HepG2 (cell line): Measurements from ENCODE around the gene VPS52. TPM values are rescaled to one million over a fixed set of nuclear protein-coding genes. Genes with fewer than 3 reads are reported as not detected.
A peak's percentile ranks its signal among the peaks of the same experiment; 100 is the strongest.

Experiments used
- ZNF768 ChIP-seq: sonication (generic); formaldehyde crosslinking; IDR thresholded peaks from 2 replicates; pipeline ENCODE4 v1.4.0; 2020; ENCODE audit warnings: missing genetic modification reagents
- polyA plus RNA-seq, 8 experiments: library from polyadenylated mRNA; depleted of rRNA in 3 of 8; stranded (reverse) in 7 of 8; unstranded in 1 of 8; fragments of >200 nt; fragmentation: Illumina TruSeq in 4 of 8; extraction: Trizol in 4 of 8; gene quantifications; 2 replicates each; pipeline versions ENCODE4 v1.2.1 to v1.2.3, GENCODE V29; 2011 to 2016; ENCODE audit warnings: low read depth in 4 of 8, missing spikeins in 1 of 8, mixed read lengths in 1 of 8; ENCODE audit not compliant: insufficient read depth in 1 of 8
- total RNA-seq, 5 experiments: library from RNA; depleted of rRNA; stranded (reverse); fragments of >200 nt; fragmentation: Illumina TruSeq; extraction: Trizol; gene quantifications; 2 replicates each; pipeline ENCODE4 v1.2.3, GENCODE V29; 2016; ENCODE audit warnings: low read depth in 1 of 5
- TF ChIP-seq, protein P1 (sequence below): sonication (generic); formaldehyde crosslinking; IDR thresholded peaks from 2 replicates; pipeline ENCODE4 v1.5.1; 2020; ENCODE audit warnings: mild to moderate bottlenecking, missing genetic modification reagents, moderate library complexity
- TF ChIP-seq, protein P2 (sequence below): sonication (generic); formaldehyde crosslinking; IDR thresholded peaks from 2 replicates; pipeline ENCODE4 v1.5.0; 2020; ENCODE audit warnings: mild to moderate bottlenecking, low read depth, missing genetic modification reagents, borderline replicate concordance
- TF ChIP-seq, protein P3 (sequence below): sonication (generic); formaldehyde crosslinking; IDR thresholded peaks from 2 replicates; pipeline ENCODE4 v1.4.0; 2020; ENCODE audit warnings: missing genetic modification reagents, borderline replicate concordance
- TF ChIP-seq, protein P4 (sequence below): sonication (generic); formaldehyde crosslinking; IDR thresholded peaks from 2 replicates; pipeline ENCODE4 v1.4.0; 2020; ENCODE audit warnings: missing genetic modification reagents
- TF ChIP-seq, protein P5 (sequence below): sonication (generic); formaldehyde crosslinking; IDR thresholded peaks from 2 replicates; pipeline ENCODE4 v1.4.0; 2020; ENCODE audit warnings: missing genetic modification reagents
- TF ChIP-seq, protein P6 (sequence below): sonication (generic); formaldehyde crosslinking; IDR thresholded peaks from 2 replicates; pipeline ENCODE4 v1.4.0; 2020; ENCODE audit warnings: mild to moderate bottlenecking, missing genetic modification reagents

VPS52 gene
- total and polyA plus RNA-seq, 2 of the 13 experiments (the other 11 are each of a cell fraction or from before 2014, with no cell fraction given) = 48.9 to 85.5 TPM

DNA sequence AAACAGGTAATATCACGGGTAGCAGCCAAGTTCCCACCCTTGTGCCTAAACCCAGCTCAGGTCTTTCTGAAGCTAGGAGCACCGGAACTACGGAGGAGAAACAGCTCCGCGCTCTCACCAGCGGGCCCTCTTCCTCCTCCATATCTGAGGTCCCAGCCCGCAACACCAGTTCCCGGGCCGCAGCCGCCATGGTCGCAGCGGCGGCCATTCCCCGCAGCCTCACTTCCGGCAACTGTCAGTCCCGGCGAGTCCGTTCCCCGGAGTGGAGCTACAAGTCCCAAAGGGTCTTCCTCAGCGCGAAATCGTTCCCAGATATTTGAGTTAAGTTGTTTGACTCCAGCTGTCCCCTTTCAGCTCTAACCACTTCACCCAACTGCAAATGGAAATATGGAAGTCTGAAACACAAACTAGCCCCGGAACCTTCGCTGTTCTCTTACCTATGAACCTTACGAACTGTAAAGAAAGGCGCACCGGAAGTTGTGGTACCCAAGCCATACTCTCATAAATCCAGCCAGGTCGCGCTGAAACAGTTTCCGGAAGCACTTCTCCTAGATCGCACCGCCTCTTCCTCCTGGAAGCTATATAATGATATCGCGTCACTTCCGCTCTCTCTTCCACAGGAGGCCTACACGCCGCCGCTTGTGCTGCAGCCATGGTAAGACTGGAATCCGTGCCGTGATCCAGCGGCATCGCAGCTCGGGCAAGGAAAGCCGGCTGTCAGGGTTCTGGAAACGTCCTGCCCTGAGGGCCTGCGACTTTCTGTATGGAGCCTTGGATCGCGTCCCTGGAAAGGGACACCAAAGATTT is at the start of gene VPS52, which contains the start of gene RPS18 (continued):
- TF ChIP-seq, protein P1, sequence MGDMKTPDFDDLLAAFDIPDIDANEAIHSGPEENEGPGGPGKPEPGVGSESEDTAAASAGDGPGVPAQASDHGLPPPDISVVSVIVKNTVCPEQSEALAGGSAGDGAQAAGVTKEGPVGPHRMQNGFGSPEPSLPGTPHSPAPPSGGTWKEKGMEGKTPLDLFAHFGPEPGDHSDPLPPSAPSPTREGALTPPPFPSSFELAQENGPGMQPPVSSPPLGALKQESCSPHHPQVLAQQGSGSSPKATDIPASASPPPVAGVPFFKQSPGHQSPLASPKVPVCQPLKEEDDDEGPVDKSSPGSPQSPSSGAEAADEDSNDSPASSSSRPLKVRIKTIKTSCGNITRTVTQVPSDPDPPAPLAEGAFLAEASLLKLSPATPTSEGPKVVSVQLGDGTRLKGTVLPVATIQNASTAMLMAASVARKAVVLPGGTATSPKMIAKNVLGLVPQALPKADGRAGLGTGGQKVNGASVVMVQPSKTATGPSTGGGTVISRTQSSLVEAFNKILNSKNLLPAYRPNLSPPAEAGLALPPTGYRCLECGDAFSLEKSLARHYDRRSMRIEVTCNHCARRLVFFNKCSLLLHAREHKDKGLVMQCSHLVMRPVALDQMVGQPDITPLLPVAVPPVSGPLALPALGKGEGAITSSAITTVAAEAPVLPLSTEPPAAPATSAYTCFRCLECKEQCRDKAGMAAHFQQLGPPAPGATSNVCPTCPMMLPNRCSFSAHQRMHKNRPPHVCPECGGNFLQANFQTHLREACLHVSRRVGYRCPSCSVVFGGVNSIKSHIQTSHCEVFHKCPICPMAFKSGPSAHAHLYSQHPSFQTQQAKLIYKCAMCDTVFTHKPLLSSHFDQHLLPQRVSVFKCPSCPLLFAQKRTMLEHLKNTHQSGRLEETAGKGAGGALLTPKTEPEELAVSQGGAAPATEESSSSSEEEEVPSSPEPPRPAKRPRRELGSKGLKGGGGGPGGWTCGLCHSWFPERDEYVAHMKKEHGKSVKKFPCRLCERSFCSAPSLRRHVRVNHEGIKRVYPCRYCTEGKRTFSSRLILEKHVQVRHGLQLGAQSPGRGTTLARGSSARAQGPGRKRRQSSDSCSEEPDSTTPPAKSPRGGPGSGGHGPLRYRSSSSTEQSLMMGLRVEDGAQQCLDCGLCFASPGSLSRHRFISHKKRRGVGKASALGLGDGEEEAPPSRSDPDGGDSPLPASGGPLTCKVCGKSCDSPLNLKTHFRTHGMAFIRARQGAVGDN (CRISPR knock-in tag) = peak; percentile 93
- TF ChIP-seq, protein P2, sequence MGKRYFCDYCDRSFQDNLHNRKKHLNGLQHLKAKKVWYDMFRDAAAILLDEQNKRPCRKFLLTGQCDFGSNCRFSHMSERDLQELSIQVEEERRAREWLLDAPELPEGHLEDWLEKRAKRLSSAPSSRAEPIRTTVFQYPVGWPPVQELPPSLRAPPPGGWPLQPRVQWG (CRISPR knock-in tag) = no peak
- TF ChIP-seq ZNF768 (CRISPR knock-in tag) = peak; percentile 94
- TF ChIP-seq, protein P3, sequence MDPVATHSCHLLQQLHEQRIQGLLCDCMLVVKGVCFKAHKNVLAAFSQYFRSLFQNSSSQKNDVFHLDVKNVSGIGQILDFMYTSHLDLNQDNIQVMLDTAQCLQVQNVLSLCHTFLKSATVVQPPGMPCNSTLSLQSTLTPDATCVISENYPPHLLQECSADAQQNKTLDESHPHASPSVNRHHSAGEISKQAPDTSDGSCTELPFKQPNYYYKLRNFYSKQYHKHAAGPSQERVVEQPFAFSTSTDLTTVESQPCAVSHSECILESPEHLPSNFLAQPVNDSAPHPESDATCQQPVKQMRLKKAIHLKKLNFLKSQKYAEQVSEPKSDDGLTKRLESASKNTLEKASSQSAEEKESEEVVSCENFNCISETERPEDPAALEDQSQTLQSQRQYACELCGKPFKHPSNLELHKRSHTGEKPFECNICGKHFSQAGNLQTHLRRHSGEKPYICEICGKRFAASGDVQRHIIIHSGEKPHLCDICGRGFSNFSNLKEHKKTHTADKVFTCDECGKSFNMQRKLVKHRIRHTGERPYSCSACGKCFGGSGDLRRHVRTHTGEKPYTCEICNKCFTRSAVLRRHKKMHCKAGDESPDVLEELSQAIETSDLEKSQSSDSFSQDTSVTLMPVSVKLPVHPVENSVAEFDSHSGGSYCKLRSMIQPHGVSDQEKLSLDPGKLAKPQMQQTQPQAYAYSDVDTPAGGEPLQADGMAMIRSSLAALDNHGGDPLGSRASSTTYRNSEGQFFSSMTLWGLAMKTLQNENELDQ (CRISPR knock-in tag) = peak; percentile 68; the same call in 1 of the 2 replicates
- TF ChIP-seq, protein P4, sequence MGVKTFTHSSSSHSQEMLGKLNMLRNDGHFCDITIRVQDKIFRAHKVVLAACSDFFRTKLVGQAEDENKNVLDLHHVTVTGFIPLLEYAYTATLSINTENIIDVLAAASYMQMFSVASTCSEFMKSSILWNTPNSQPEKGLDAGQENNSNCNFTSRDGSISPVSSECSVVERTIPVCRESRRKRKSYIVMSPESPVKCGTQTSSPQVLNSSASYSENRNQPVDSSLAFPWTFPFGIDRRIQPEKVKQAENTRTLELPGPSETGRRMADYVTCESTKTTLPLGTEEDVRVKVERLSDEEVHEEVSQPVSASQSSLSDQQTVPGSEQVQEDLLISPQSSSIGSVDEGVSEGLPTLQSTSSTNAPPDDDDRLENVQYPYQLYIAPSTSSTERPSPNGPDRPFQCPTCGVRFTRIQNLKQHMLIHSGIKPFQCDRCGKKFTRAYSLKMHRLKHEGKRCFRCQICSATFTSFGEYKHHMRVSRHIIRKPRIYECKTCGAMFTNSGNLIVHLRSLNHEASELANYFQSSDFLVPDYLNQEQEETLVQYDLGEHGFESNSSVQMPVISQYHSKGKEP = 0 out of 2 replicates have a peak, but pooled peaks have one; percentile 53
- TF ChIP-seq, protein P5, sequence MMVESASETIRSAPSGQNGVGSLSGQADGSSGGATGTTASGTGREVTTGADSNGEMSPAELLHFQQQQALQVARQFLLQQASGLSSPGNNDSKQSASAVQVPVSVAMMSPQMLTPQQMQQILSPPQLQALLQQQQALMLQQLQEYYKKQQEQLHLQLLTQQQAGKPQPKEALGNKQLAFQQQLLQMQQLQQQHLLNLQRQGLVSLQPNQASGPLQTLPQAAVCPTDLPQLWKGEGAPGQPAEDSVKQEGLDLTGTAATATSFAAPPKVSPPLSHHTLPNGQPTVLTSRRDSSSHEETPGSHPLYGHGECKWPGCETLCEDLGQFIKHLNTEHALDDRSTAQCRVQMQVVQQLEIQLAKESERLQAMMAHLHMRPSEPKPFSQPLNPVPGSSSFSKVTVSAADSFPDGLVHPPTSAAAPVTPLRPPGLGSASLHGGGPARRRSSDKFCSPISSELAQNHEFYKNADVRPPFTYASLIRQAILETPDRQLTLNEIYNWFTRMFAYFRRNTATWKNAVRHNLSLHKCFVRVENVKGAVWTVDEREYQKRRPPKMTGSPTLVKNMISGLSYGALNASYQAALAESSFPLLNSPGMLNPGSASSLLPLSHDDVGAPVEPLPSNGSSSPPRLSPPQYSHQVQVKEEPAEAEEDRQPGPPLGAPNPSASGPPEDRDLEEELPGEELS (CRISPR knock-in tag) = peak; percentile 62
- TF ChIP-seq, protein P6, sequence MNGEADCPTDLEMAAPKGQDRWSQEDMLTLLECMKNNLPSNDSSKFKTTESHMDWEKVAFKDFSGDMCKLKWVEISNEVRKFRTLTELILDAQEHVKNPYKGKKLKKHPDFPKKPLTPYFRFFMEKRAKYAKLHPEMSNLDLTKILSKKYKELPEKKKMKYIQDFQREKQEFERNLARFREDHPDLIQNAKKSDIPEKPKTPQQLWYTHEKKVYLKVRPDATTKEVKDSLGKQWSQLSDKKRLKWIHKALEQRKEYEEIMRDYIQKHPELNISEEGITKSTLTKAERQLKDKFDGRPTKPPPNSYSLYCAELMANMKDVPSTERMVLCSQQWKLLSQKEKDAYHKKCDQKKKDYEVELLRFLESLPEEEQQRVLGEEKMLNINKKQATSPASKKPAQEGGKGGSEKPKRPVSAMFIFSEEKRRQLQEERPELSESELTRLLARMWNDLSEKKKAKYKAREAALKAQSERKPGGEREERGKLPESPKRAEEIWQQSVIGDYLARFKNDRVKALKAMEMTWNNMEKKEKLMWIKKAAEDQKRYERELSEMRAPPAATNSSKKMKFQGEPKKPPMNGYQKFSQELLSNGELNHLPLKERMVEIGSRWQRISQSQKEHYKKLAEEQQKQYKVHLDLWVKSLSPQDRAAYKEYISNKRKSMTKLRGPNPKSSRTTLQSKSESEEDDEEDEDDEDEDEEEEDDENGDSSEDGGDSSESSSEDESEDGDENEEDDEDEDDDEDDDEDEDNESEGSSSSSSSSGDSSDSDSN = peak; percentile 86
